ENCODE results near the gene TTC12.
"Not testable (repeated sequence)": the region's sequence is repeated elsewhere in the genome, so short reads cannot be mapped to it uniquely, and the experiment has no call there.

TTC12 gene

DNA sequence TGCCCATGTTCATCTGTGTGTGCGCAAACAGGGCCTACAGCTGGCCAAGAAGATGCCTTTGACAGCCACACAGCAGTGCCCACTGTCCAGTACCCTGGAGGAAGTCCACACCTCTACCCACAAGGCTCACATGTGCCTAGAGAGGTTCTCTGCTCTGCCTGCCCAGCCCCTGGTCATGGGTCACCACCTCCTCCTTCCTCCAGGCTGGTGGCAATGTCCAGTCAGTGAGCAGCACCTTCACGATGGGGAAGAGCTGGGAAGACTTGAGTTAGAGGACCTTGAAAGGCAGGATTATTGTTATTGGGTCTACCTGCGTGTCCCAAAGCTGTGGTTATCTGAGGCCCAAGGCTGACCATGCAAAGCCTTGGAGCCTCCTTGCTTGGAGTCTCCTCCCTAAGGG is 28.4 kb upstream of the TTC12 start:
- no peak for DNase-seq

DNA sequence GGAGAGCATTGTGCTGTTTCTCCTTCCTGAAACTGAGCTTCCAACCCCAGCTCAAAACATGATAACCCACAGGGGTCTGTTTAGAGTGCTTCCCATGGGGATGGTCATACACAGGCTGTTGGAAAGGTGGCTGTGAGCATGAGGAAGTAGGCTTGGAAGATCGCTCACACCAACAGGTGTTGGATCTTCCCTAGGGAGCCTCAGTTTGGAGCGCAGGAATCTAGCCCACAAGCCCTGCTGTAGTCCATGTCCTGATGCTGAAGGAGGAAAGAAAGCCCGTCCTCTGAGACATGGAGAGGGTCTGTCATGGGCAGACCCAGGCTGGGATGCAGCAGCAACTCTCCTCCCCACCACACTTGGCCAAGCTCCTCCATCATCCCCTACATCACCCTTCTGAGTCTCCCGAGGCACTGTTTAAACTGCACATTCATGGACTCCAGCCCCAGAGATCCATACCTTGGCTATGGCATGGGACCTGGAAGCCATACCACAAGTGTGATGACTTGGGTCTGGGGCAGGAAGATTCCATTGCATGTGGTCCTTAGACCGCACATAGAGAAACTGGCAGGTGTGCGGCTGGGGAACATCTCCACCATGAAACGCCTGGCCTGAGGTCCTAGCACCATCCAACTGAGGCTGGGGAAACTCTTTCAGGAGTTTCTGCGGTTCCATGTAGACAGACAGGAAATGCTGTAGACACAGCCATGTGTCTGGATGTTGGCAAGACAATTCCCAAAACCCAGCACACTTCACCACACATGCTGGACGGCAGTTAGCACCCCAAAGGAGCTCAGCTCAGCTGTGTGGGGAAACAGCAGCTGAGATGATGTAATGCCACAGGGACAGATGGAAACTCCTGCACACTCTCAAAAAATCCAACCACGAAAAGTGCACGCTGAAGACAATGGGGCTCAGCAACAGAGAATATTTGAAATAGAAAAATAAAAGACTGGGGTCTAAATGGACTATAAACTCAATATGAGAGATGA is 27.6 kb upstream of the TTC12 start:
- no peak for DNase-seq

DNA sequence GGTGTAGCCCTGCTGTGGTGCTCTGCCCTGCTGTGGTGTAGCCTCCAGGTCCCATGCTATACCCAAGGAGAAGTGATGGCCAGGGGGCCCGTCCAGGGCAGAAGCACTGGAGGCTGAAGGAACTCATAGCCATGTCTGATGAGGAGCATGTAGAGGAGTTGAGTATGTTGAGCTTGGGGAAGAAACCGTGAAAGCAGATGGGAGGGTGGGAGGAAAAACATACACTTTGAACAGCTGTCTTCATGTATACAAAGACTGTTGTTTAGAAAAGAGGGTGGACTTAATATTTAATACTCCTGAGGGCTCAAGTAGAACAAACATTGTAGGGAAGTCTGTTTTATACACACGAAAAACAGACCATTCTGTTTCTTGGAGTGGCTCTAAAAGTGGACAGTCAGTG is 26.6 kb upstream of the TTC12 start:
- no peak for DNase-seq

DNA sequence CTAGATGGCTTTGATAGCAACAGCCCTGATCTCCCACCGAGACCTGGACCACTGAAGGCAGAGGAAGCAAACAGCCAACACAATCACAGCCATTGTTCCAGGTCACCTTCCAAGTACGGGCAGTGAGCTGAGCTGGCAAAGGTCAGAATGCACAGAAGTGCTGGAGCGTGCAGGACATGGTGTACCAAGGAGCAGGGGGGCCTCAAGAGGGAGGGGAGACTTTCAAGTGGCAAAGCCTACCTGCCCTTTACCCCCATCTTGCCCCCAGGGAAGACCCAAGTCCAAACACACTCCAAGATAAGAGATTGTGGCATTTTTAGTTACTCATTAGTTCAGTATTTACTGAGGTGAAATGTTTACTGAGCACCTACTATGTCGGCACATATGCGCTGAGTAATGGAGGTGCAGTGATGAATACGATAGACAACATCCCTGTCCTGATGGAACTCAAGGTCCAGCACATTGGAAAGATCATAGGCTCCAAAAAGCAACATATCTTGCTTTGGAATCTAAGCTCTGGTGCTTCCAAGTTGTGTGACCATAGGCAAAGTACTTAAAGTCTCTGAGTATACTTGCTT is 26.0 kb upstream of the TTC12 start:
- DNase-seq: no peak

DNA sequence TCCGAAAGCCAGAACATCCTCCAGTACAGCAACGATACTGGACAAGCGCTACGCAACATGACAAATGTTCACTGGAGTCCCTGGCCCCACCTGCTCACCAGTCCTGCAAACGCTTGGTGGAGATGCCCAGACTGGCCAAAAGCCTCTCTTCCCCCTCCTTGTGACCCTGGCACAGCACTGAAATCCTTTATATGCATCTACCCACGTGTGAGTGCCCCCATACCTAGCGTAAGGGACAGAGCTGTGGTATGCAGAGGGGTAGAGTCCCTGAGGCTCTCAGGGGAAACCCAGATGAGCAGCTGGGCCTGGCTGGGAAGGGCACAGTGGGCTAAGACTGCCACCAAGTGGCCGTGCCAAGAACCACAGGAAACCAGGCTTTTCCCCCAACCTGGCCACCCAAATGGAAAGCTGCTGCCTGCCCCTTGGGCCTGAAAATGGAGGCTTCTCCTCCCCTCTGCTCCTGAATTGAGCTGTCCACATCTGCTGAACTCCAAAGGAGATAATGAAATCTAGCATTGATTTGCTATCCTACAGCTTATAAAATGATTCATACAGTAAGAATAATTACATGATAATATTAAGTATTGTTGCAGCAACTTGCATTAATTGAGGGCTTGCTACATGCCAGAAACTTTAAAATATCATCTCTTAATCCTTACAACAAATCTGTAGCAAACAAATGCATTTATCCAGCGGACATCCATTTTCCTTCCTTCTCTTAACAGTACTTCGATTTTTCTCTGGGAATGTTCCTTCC is 24.8 kb upstream of the TTC12 start:
- peak; percentile 4 for DNase-seq

DNA sequence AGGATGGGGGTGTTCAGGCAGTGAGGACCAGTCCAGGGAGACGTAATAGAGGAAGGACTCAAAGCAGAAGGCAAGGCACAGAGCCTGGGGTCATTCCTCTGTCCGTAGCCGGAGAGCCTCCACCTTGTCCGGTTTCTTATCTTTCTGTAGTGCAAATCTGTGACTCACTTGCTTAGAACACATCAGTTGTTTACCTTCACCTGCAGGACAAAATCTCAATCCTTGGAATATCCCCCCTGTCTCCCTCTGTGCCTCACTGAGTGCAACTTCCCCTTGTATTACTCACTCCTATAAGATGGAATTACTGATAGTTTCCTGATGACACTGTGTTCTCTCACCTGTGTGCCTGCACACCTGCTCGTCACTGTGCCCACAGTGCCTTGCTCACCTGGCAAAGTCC is 20.4 kb upstream of the TTC12 start:
- no peak for DNase-seq

DNA sequence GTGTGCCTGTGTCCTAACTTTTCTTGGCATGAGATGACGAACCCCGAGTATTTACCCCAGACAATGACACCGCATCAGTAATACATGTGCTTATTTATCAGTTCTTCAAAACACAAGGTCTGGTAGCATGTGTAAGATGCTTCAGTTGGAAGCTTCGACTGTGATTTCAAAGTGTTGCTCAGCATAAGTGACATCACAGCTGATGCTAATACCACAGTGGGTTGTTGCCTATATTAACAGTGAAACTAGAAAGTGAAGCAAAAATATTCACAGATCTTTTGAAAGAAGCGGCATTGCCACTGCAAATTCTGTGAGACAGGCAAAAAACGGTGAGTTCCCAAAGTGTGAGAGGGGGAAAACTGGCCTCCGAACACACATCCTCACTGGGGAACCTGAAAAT is 18.4 kb upstream of the TTC12 start:
- DNase-seq: no peak

DNA sequence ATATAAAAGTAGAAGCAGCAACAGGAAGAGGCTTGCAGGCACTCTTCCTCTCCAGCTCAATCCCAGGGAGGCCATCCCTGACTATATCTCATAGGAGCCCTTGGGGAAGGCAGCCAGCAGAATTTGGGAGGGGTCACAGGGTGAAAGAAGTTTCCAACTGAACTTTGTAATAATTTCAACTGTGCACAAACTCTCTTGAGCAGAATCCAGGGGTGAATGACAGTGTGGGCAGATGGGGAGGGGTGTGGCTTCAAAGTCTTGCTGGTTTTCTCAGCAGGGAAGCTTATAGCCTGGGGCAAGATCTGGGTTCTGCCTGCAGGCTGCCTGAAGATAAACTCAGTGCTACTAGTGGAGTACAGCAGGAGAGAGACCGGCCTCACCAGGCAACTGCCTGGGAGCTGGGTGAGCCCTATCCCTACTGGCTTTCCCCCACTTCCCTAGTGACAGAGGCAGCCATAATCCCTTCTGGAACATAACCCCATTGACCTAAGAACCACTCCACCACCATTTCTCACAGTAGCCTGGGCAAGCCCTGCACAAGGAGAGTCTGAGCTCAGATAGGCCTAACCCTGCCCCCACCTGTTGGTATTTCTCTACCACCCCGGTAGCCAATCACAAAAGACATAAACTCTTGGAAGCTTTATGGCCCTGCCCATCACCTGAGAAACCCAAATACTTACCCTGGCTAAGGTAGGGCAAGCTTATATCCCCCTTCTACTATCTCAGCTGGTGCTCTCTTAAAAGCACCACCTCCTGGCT is 17.8 kb upstream of the TTC12 start:
- no peak for DNase-seq

DNA sequence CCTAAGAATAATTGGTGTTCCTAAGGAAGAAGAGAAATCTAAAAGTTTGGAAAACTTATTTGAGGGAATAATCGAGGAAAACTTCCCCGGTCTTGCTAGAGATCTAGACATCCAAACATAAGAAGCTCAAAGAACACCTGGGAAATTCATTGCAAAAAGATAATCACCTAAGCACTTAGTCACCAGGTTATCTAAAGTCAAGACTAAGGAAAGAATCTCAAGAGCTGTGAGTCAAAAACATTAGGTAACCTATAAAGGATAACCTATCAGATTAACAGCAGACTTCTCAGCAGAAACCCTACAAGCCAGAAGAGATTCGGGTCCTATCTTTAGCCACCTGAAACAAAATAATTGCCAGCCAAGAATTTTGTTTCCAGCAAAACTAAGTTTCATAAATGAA is 15.9 kb upstream of the TTC12 start:
- not testable (repeated sequence) for DNase-seq

DNA sequence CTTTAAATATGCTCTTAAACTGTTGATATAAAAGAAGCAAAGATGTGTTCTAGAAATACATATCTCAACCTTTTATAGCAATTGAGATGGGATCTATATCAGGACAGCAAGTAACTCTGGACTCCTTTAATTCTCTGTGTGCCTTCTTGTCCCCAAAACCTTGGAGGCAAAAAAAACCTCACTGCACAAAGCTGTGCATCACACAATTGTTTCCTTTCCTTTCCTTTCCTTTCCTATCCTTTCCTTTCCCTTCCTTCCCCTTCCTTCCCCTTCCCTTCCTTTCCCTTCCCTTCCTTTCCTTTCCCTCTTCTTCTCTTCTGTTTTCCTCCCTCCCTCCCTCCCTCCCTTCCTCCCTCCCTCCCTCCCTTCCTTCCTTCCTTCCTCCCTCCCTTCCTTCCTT is 9.5 kb upstream of the TTC12 start:
- DNase-seq: no peak

DNA sequence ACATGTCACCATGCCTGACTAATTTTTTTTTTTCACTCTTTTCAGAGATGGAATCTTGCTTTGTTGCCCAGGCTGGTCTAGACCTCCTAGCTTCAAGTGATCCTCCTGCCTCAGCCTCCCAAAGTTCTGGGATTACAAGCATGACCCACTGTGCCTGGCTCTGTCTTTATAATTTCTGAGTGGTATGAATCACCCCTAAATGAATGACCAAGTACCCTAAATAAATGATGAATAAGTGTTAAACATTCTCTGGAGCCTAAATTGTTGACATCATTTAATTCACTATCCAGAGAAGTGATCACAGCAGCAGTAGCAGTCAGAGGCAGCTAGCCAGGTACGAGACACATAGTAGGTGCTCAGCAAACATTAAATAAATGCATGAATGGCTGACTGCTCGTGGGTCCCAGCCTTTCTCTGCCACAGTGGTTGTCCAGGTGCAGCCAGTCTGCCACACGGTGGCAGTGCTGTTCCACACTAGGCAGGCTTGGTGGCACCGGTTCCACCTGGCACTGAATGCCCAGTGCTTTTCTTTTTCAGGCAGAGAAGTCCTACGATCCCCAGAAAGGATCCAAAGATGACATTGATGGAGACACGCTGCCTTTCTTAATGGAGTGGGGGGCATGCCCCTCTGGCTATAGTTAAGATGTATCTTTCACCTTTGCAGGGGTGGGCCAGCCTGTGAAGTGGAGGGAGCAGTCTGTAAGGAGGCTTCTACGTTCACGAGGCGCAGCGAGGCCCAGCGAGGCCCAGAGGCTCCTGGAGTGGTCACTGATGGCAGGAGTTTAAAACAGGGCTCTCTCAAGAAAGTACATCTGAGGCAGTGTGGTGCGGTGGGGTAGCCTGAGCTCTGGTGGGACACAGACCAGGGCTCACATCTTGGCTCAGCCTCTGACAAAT is 8.7 kb upstream of the TTC12 start:
- peak; percentile 28 for DNase-seq

DNA sequence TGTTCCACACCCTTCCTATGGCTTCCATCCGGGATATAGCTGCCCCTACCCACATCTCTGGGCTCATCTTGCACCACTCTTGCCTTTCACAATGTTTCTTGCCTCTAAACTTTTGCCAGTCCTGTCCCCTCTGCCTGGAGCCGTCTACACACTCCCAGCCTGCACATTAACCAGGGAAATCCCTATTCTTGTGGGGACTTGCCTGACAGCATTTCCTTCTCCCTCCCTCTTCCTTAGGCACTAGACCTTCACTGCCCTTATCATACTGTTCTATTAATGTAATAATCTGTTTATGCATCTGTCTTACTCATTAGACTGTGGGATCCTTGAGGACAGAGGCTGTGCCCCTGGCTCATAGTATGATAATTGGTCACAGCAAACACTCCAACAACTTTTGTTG is 5.8 kb upstream of the TTC12 start:
- DNase-seq: no peak

DNA sequence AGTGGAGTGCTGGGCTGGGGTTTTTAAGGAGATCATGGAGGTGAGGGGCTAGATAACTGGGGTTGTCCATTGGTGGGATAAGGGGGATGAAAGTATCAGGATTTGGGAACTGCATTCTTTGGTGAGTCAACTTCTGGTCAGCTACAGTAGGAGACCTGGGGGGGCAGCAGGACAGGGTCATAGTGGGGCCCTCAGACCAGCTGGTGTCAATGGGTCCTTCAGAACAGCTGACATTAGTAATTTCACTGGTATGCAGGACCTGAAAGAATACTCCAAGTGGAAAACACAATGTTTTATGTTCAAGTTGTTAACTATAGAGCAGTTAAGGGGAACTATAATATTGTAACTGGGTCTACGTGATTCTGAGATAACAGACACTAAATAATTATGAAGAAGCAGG is 2.8 kb upstream of the TTC12 start:
- DNase-seq: no peak

DNA sequence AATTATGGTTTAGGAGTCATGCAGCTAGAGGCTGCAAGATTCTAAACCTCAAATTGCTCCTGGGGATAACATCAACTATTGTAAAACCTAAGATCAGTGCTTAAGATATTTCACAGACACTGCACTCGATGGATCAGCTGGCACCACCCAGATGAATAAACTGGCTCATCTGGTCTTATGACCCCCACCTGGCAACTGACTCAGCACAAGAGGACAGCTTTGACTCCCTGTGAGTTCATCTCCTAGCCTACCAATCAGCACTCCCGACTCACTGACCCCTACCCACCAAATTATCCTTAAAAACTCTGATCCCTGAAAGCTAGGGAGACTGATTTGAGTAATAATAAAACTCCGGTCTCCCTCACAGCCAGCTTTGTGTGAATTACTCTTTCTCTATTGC is 782 bp upstream of the TTC12 start:
- DNase-seq: no peak

DNA sequence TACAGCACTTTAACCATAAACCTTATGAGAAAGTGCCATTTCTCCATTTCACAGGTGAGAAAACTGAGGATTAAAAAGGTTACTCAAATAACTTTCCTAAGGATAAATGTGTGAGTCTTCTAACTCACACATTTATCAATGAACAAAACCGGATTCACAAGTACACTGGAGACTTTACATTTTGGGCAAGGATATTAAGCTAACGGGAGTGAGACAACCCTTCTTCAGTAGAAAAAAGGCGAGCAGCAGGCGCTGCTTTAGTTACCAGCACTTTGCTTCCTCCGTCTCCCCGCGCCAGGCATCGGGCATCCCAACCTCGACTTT is 356 bp upstream of the TTC12 start:
- no peak for DNase-seq

DNA sequence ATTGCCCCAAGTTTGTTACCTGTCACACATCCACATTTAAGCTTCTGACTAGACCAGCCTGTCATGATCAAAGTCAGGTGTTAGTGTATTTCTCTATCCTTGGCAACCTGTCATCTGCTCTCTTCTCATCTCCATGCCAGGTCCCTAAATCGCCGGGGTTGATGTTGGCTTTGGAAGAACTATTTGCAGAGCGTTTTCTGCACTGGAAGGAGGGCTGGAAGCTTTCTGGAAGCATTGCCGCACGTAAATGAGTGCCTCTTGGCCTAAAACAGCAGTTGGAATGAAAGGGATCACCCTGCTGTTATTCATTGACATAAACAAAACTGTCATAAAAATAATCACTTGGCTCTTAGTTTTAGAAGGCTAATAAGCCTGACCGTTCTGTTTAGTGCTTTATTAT is 1.4 kb downstream of the TTC12 start:
- DNase-seq: no peak

DNA sequence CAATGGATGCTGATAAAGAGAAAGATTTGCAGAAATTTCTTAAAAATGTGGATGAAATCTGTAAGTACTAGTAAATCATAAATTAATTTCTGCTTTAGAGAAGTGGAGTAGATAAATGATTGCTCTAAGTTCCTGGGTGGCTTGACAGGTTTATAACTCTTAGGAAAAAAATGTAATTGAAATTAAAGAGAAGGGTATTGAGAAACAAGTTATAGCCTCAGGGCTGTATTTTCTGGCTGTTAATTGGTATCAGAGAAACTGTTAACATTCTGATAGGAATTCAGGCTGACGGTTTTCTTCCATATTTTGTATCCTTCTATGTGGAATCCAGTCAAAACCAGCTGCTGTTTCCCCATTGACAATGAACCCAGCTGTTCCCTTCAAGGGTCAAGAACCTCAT is 1.9 kb downstream of the TTC12 start:
- no peak for DNase-seq

DNA sequence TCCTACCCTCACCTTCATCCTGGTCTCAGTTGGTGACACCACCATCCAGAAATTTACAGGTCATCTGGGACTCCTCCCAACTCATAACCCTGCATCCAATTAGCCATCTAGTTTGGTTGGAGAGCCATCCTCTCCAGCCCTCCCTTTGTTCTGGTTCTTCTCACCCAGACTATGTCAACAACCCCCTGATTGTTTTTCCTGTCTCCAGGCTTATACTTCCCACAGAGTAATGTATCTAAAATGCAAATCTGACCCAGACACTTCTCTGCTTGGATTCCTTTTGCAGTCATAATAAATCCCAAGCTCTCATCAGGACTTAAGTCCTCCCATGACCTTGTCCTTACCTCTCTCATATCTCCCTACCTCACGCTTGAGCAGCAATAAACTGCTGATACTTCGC is 3.0 kb downstream of the TTC12 start:
- DNase-seq: no peak

DNA sequence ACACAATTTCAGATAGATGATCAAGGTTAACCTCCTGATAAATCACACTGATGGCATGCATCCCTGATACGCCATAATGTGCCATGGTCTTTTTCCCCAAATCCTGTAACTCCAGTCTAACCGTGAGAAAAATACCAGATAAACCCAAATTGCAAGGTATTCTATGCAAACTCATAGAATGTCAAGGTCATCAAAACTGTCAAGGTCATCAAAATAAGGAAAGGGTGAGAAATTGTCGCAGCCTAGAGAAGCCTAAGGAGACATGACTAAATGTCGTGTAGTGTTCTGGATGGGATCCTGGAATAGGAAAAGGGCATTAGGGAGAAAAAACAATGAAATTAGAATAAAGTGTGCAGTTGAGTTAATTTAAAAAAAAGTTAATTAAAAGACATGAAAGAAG is 4.7 kb downstream of the TTC12 start:
- DNase-seq: no peak

DNA sequence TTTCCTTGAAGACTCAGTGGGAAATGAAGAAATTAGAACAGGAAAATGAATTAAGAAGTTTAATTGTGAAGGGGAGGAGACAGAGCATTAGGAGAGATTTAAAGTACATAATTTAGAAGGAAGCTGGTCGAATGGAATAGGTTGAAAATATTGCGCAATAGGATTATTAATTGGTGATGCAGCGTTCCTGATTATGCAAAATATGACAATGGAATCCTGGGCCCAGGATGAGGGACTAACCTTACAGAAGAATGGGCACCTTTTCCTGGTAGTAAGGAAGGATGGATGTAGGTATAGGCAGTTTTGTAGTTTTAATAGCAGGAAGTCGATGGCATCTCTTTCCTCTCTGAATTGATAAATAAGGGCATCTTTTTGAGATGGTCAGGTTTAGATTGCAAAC is 7.8 kb downstream of the TTC12 start:
- DNase-seq: no peak

DNA sequence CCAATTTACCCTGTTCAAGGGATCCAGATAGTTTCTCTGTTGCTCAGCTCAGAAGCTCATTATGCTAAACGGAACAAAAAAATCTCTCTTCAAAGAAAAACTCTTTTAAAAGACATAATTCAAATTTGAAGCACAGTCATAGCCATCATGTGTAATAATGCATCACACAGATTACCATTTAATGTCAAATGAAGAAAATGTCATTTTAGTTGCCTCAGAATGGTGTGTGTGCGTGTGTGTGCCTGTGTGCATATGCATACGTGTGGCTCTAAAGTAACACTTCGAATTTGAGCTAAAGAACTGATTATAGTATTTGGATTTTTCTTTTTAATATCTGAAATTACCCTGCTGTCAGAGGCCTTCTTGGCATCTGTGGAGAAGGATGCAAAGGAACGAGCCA is 9.9 kb downstream of the TTC12 start:
- DNase-seq: no peak

DNA sequence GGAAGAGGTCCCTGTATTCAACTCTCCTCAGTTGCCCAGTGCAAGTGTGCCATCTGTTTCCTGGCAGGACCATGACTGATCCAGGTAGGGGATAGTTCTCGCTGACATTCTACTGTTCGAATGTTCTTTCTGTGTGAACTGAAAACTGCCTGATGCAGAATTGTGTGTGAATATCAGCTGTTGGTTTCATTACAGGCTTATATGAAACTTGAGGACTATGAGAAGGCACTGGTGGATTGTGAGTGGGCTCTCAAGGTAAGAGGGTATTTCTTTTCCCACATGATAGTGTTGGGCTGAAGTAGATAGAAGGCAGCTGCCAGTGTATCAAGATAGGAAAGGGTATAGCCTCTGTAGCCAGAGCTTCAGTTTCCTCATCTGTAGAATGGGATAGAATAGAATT is 15.3 kb downstream of the TTC12 start:
- no peak for DNase-seq
